ENCODE results near the gene HNRNPK.

DNA sequence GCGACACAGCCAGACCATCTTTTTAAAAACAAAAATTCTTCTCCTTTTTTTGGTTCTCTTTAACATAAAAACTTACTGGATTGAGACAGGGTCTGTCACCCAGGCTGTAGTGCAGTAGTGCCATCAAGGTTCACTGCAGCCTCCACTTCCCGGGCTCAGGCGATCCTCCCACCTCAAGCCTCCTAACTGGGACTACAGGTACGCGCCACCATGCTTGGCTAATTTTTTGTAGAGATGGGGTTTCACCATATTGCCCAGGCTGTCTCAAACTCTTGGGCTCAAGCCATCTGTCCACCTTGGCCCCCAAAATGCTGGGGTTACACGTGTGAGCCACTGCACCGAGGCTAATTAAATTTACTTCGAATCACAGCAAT, 13.8 kb downstream of the HNRNPK start:
- TF ChIP-seq, protein P1, sequence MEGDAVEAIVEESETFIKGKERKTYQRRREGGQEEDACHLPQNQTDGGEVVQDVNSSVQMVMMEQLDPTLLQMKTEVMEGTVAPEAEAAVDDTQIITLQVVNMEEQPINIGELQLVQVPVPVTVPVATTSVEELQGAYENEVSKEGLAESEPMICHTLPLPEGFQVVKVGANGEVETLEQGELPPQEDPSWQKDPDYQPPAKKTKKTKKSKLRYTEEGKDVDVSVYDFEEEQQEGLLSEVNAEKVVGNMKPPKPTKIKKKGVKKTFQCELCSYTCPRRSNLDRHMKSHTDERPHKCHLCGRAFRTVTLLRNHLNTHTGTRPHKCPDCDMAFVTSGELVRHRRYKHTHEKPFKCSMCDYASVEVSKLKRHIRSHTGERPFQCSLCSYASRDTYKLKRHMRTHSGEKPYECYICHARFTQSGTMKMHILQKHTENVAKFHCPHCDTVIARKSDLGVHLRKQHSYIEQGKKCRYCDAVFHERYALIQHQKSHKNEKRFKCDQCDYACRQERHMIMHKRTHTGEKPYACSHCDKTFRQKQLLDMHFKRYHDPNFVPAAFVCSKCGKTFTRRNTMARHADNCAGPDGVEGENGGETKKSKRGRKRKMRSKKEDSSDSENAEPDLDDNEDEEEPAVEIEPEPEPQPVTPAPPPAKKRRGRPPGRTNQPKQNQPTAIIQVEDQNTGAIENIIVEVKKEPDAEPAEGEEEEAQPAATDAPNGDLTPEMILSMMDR (conservative IDR thresholded peaks at IDR 0.05; ENCODE audit: low read depth, low read length) = no peak
- TF ChIP-seq SMC3 (IDR thresholded peaks at IDR 0.05; ENCODE audit: low read depth, low read length) = no peak
- no peak for TF ChIP-seq POLR2A (IDR thresholded peaks at IDR 0.05; ENCODE audit: low read depth, low read length)

Data from IMR-90 (cell line).